Esophagus muscularis mucosa (tissue), 4 donors: ENCODE measurements around the gene VILL. TPM values are rescaled to one million over a fixed set of nuclear protein-coding genes. Genes with fewer than 3 reads are reported as not detected.
A peak's percentile ranks its signal among the peaks of the same experiment; 100 is the strongest.

Experiments used
- DNase-seq: peaks from one replicate; pipeline ENCODE4 v3.0.0-alpha.2; 2017; ENCODE audit errors: extremely low spot score
- H3K27ac ChIP-seq, 4 donors: fragments of 200-600 bp; sonication (generic); replicated peaks in 1 of 4; 1 replicate in 3 of 4; 2 replicates in 1 of 4; pipeline ENCODE4 v1.5.1; 2016 to 2019; ENCODE audit warnings: mild to moderate bottlenecking in 1 of 4
- H3K27me3 ChIP-seq, 4 donors: fragments of 200-600 bp; sonication (generic); one replicate each; pipeline versions ENCODE4 v1.5.1 to v1.6.0; 2016 to 2019
- H3K36me3 ChIP-seq, 4 donors: fragments of 200-600 bp; sonication (generic); one replicate each; pipeline ENCODE4 v1.5.1; 2016 to 2019
- H3K4me1 ChIP-seq, 4 donors: fragments of 200-600 bp; sonication (generic); one replicate each; pipeline ENCODE4 v1.5.1; 2016 to 2019
- H3K4me3 ChIP-seq, 4 donors: fragments of 200-600 bp; sonication (generic); 1 replicate in 2 of 4; 2 replicates in 2 of 4; pipeline ENCODE4 v1.5.1; 2016 to 2019; ENCODE audit warnings: mild to moderate bottlenecking in 4 of 4, moderate library complexity in 1 of 4
- H3K9me3 ChIP-seq, 4 donors: fragments of 200-600 bp; sonication (generic); 1 replicate in 3 of 4; 2 replicates in 1 of 4; pipeline ENCODE4 v1.5.1; 2016 to 2019
- EP300 ChIP-seq: sonication (generic); formaldehyde crosslinking; IDR thresholded peaks from one replicate; pipeline ENCODE4 v1.6.1; 2017; ENCODE audit warnings: antibody characterized with exemption
- POLR2A ChIP-seq: fragments of 450-650 bp; IDR thresholded peaks from one replicate; pipeline ENCODE4 v1.6.1; 2017; ENCODE audit warnings: antibody characterized with exemption, moderate library complexity, mild to moderate bottlenecking, low read depth
- POLR2AphosphoS5 ChIP-seq, 2 donors: sonication (generic); formaldehyde crosslinking; IDR thresholded peaks; one replicate each; pipeline ENCODE4 v1.6.1; 2017; ENCODE audit warnings: antibody characterized with exemption in 2 of 2
- WGBS: methylation state at CpG from one replicate; pipeline ENCODE4 v1.1.5; 2018; 5-methylcytosine and 5-hydroxymethylcytosine counted together
- intact Hi-C: fragments of 100-400 bp; cut with DNase I; formaldehyde crosslinking; loops from one replicate; pipeline ENCODE4 v1.15.1; 2023
- total RNA-seq, 4 donors: library from RNA; depleted of rRNA; stranded (reverse); fragments of >200 nt; gene quantifications; one replicate each; pipeline versions ENCODE4 v1.1.0 to v1.2.1, GENCODE V29; 2016
- TF ChIP-seq, protein P1 (sequence below), 3 experiments: fragments of 200-600 bp in 2 of 3; fragments of 450-650 bp in 1 of 3; sonication (generic) in 2 of 3; IDR thresholded peaks; one replicate each; pipeline ENCODE4 v1.5.1; 2017 to 2019; ENCODE audit warnings: antibody characterized with exemption in 3 of 3, mild to moderate bottlenecking in 2 of 3, moderate library complexity in 1 of 3

The VILL gene
- total RNA-seq, 4 donors from 2014 or later, result 3.2 to 5.1 (median 4.4) TPM

DNA sequence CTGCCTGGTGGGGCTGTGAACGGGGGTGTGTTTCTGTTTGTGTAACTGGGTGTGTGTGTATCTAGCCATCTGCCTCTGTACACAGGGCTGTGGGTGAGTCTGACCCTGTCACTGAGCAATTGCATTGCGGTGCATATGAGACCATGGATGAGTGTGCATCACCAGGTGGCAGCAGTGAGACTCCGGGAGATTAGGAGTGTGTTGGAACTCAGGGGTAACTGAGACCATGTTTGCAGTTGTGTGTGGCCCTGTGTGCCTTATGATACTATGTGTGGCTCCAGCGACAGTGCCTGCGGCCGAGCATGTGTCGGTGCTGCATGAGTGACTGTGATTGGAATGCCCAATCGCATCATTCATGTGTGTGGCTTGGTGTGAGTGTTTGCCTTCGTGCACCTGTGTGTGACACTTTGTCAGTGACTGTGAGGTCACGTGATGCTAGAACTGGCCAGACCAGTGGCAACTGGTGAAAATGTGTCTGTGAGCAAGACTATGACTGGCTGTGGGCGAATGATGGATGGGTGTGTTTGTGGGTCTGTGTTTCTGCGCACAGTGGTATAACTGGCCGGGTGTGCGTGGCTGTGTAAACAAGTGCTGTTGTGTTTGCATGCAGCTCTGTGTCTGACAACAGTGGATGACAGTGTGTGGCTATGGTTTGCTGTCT is 14.0 kb downstream of the VILL start:
- intact Hi-C loops, result loop anchor here (5.0 kb wide), 1 partner anchor 38 kb away; no protein-coding TSS in a partner anchor
- Histone ChIP-seq H3K9me3 (no peaks in the 10 kb centered on the region), H3K36me3 (peaks cover 0 to 65% (median 44%) of the 10 kb centered on the region in 4 donors), H3K4me1 (peaks cover under 1 to 22% (median 16%) of the 10 kb centered on the region in 4 donors), H3K4me3 (no peak overlapping the region), H3K27me3 (no peaks in the 10 kb centered on the region), H3K27ac (peak overlapping the region in 2 of 4 donors; percentile 31 to 57)
- 65% methylated on average over 11 of the region's 14 CpGs for WGBS
- TF ChIP-seq POLR2AphosphoS5 (IDR thresholded peaks at IDR 0.05) (peak in 1 of 2 donors; percentile 20), POLR2A (no peak), EP300 (no peak)
- TF ChIP-seq, protein P1, sequence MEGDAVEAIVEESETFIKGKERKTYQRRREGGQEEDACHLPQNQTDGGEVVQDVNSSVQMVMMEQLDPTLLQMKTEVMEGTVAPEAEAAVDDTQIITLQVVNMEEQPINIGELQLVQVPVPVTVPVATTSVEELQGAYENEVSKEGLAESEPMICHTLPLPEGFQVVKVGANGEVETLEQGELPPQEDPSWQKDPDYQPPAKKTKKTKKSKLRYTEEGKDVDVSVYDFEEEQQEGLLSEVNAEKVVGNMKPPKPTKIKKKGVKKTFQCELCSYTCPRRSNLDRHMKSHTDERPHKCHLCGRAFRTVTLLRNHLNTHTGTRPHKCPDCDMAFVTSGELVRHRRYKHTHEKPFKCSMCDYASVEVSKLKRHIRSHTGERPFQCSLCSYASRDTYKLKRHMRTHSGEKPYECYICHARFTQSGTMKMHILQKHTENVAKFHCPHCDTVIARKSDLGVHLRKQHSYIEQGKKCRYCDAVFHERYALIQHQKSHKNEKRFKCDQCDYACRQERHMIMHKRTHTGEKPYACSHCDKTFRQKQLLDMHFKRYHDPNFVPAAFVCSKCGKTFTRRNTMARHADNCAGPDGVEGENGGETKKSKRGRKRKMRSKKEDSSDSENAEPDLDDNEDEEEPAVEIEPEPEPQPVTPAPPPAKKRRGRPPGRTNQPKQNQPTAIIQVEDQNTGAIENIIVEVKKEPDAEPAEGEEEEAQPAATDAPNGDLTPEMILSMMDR (IDR thresholded peaks at IDR 0.05), result peak; percentile 53 to 69 (median 60)
- no peak for DNase-seq

GRCh38 chr3:38005076-38006020 is 14.8 kb downstream of the VILL start:
- Histone ChIP-seq H3K9me3 (no peaks in the 10 kb centered on the region), H3K4me1 (peaks cover 0 to 22% (median 16%) of the 10 kb centered on the region in 4 donors), H3K36me3 (peaks cover 3 to 73% (median 52%) of the 10 kb centered on the region in 4 donors), H3K27me3 (no peaks in the 10 kb centered on the region), H3K4me3 (no peak overlapping the region), H3K27ac (peak overlapping the region in 1 of 4 donors; percentile 18)
- intact Hi-C loops, result no loop called here
- WGBS, result 73% methylated on average over 15 of the region's 15 CpGs
- no peak for TF ChIP-seq POLR2AphosphoS5 (IDR thresholded peaks at IDR 0.05)
- TF ChIP-seq, protein P1 (IDR thresholded peaks at IDR 0.05), result no peak
- no peak for TF ChIP-seq EP300
- TF ChIP-seq POLR2A, result no peak
- DNase-seq, result no peak

DNA sequence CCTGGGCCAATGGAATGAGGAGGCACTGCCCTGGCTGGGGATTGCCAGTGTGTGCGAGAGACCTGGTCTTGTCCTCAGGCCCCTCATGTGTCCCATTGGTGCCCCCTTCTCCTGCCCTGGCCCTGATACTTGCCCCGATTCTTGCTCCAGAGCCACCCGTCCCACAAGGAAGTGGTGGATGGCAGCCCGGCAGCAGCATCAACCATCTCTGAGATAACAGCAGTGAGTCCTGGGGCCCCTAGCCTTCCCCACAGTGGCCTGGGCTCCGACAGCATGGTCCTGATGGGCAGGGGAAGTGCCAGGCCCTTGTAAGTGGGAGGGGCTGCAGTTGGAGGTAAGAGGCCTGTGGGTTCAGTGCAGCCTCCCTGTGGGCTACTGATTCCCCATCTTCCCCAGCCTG is 15.4 kb downstream of the VILL start:
- 97% methylated on average over 4 of the region's 5 CpGs for WGBS
- peaks cover 7 to 76% (median 57%) of the 10 kb centered on the region in 4 donors for H3K36me3 ChIP-seq
- peaks cover 0 to 22% (median 16%) of the 10 kb centered on the region in 4 donors for H3K4me1 ChIP-seq
- no peak overlapping the region for H3K4me3 ChIP-seq
- H3K9me3 ChIP-seq, result no peaks in the 10 kb centered on the region
- no peak for DNase-seq
- H3K27me3 ChIP-seq, result no peaks in the 10 kb centered on the region
- peak overlapping the region in 1 of 4 donors; percentile 18 for H3K27ac ChIP-seq
- intact Hi-C loops, result no loop called here
- TF ChIP-seq POLR2A, result no peak
- TF ChIP-seq EP300, result no peak
- TF ChIP-seq, protein P1 (IDR thresholded peaks at IDR 0.05), result no peak
- TF ChIP-seq POLR2AphosphoS5 (IDR thresholded peaks at IDR 0.05), result no peak

DNA sequence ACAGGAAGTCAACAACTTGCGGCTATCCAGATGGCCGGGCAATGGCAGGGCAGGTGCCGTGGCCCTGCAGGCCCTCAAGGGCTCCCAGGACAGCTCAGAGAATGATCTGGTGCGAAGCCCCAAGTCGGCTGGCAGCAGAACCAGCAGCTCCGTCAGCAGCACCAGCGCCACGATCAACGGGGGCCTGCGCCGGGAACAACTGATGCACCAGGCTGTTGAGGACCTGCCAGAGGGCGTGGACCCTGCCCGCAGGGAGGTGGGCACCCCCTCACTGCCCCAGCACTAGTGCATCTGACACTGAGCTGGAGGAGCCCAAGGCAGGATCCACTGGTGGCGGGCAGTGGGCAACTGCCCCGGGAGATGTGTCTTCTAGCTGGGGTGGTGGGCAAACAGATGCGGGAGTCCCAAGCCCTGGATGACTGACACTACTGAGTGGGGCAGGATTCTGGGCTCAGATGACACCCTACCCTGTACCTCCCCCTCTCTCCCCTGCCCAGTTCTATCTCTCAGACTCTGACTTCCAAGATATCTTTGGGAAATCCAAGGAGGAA is 15.9 kb downstream of the VILL start:
- Histone ChIP-seq H3K4me3 (no peak overlapping the region), H3K9me3 (no peaks in the 10 kb centered on the region), H3K4me1 (peaks cover 0 to 22% (median 16%) of the 10 kb centered on the region in 4 donors), H3K27ac (no peak overlapping the region), H3K27me3 (no peaks in the 10 kb centered on the region), H3K36me3 (peaks cover 10 to 76% (median 60%) of the 10 kb centered on the region in 4 donors)
- WGBS, result 80% methylated on average over 2 of the region's 16 CpGs
- DNase-seq, result no peak
- intact Hi-C loops, result no loop called here
- TF ChIP-seq POLR2A, result no peak
- TF ChIP-seq EP300, result no peak
- no peak for TF ChIP-seq POLR2AphosphoS5 (IDR thresholded peaks at IDR 0.05)
- TF ChIP-seq, protein P1 (IDR thresholded peaks at IDR 0.05), result no peak
